Suprapubic skin (tissue), 4 donors: ENCODE results near the gene F10. TPM values are rescaled to one million over a fixed set of nuclear protein-coding genes. Genes with fewer than 3 reads are reported as not detected.

Experiments used
- DNase-seq, 2 donors: peaks; one replicate each; pipeline ENCODE4 v3.0.0-alpha.2; 2019; ENCODE audit warnings: low spot score in 2 of 2
- H3K27ac ChIP-seq: fragments of 200-600 bp; sonication (generic); one replicate; pipeline ENCODE4 v1.5.1; 2019
- H3K27me3 ChIP-seq: fragments of 200-600 bp; sonication (generic); one replicate; pipeline ENCODE4 v1.5.1; 2019
- H3K36me3 ChIP-seq: fragments of 200-600 bp; sonication (generic); one replicate; pipeline ENCODE4 v1.5.1; 2019
- H3K4me1 ChIP-seq: fragments of 200-600 bp; sonication (generic); one replicate; pipeline ENCODE4 v1.5.1; 2019
- H3K4me3 ChIP-seq: fragments of 200-600 bp; sonication (generic); one replicate; pipeline ENCODE4 v1.5.1; 2019; ENCODE audit warnings: mild to moderate bottlenecking
- H3K9me3 ChIP-seq: fragments of 200-600 bp; sonication (generic); one replicate; pipeline ENCODE4 v1.5.1; 2019
- CTCF ChIP-seq, 2 donors: fragments of 200-600 bp in 1 of 2; fragments of 450-650 bp in 1 of 2; sonication (generic) in 1 of 2; IDR thresholded peaks; one replicate each; pipeline ENCODE4 v1.5.1; 2016 to 2019; ENCODE audit warnings: antibody characterized with exemption in 2 of 2, mild to moderate bottlenecking in 1 of 2, moderate library complexity in 1 of 2
- EP300 ChIP-seq: sonication (generic); formaldehyde crosslinking; IDR thresholded peaks from one replicate; pipeline ENCODE4 v1.6.1; 2017; ENCODE audit warnings: antibody characterized with exemption
- POLR2A ChIP-seq, 2 donors: fragments of 450-650 bp; IDR thresholded peaks; one replicate each; pipeline ENCODE4 v1.6.1; 2017; ENCODE audit warnings: antibody characterized with exemption in 2 of 2, mild to moderate bottlenecking in 2 of 2, moderate library complexity in 2 of 2
- POLR2AphosphoS5 ChIP-seq, 3 donors: sonication (generic); formaldehyde crosslinking; IDR thresholded peaks; one replicate each; pipeline ENCODE4 v1.6.1; 2017; ENCODE audit warnings: antibody characterized with exemption in 3 of 3
- WGBS: methylation state at CpG from one replicate; pipeline ENCODE4 v1.1.5; 2018; 5-methylcytosine and 5-hydroxymethylcytosine counted together
- total RNA-seq, 4 donors: library from RNA; depleted of rRNA; stranded (reverse); fragments of >200 nt; gene quantifications; one replicate each; pipeline ENCODE4 v1.1.0, GENCODE V29; 2016

The F10 gene
- total RNA-seq, 4 donors from 2014 or later, result 4.9 to 7.8 (median 6.7) TPM

GRCh38 chr13:113146750-113147149, 24.2 kb downstream of the F10 start:
- H3K27me3 ChIP-seq, result no peaks in the 10 kb centered on the region
- H3K9me3 ChIP-seq, result no peaks in the 10 kb centered on the region
- no peak overlapping the region for H3K27ac ChIP-seq
- no peak for DNase-seq
- no peak overlapping the region for H3K4me3 ChIP-seq
- no peaks in the 10 kb centered on the region for H3K4me1 ChIP-seq
- H3K36me3 ChIP-seq, result no peaks in the 10 kb centered on the region
- TF ChIP-seq POLR2A (IDR thresholded peaks at IDR 0.05) (no peak), CTCF (IDR thresholded peaks at IDR 0.05) (no peak), EP300 (no peak), POLR2AphosphoS5 (IDR thresholded peaks at IDR 0.05) (no peak)
- 92% methylated on average over 6 of the region's 9 CpGs for WGBS

GRCh38 chr13:113147206-113147605, 24.6 kb downstream of the F10 start:
- H3K27me3 ChIP-seq, result no peaks in the 10 kb centered on the region
- no peak overlapping the region for H3K27ac ChIP-seq
- no peak for DNase-seq
- TF ChIP-seq CTCF (IDR thresholded peaks at IDR 0.05) (no peak), POLR2AphosphoS5 (IDR thresholded peaks at IDR 0.05) (no peak), EP300 (no peak), POLR2A (IDR thresholded peaks at IDR 0.05) (no peak)
- H3K4me3 ChIP-seq, result no peak overlapping the region
- 89% methylated on average over 8 of the region's 8 CpGs for WGBS
- H3K36me3 ChIP-seq, result no peaks in the 10 kb centered on the region
- H3K9me3 ChIP-seq, result no peaks in the 10 kb centered on the region
- peaks cover 4% of the 10 kb centered on the region for H3K4me1 ChIP-seq

GRCh38 chr13:113148407-113148806, 25.8 kb downstream of the F10 start:
- Histone ChIP-seq H3K4me1 (peaks cover 16% of the 10 kb centered on the region), H3K27me3 (no peaks in the 10 kb centered on the region), H3K9me3 (no peaks in the 10 kb centered on the region), H3K36me3 (no peaks in the 10 kb centered on the region), H3K4me3 (no peak overlapping the region), H3K27ac (no peak overlapping the region)
- WGBS, result 95% methylated on average over 13 of the region's 13 CpGs
- TF ChIP-seq POLR2A (IDR thresholded peaks at IDR 0.05) (no peak), POLR2AphosphoS5 (IDR thresholded peaks at IDR 0.05) (no peak), CTCF (IDR thresholded peaks at IDR 0.05) (no peak), EP300 (no peak)
- DNase-seq, result no peak

GRCh38 chr13:113148940-113149503, 26.4 kb downstream of the F10 start:
- Histone ChIP-seq H3K27me3 (no peaks in the 10 kb centered on the region), H3K9me3 (no peaks in the 10 kb centered on the region), H3K4me1 (peaks cover 19% of the 10 kb centered on the region), H3K27ac (no peak overlapping the region), H3K4me3 (no peak overlapping the region), H3K36me3 (no peaks in the 10 kb centered on the region)
- no peak for TF ChIP-seq CTCF (IDR thresholded peaks at IDR 0.05)
- no peak for TF ChIP-seq POLR2AphosphoS5 (IDR thresholded peaks at IDR 0.05)
- no peak for TF ChIP-seq POLR2A (IDR thresholded peaks at IDR 0.05)
- TF ChIP-seq EP300, result no peak
- DNase-seq, result no peak
- 93% methylated on average over 27 of the region's 38 CpGs for WGBS

GRCh38 chr13:113149711-113150549, 27.3 kb downstream of the F10 start:
- TF ChIP-seq CTCF (IDR thresholded peaks at IDR 0.05), result no peak
- no peak for TF ChIP-seq POLR2A (IDR thresholded peaks at IDR 0.05)
- no peak for TF ChIP-seq POLR2AphosphoS5 (IDR thresholded peaks at IDR 0.05)
- TF ChIP-seq EP300, result no peak
- no peaks in the 10 kb centered on the region for H3K27me3 ChIP-seq
- H3K4me1 ChIP-seq, result peaks cover 19% of the 10 kb centered on the region
- no peak for DNase-seq
- no peaks in the 10 kb centered on the region for H3K9me3 ChIP-seq
- no peak overlapping the region for H3K4me3 ChIP-seq
- 91% methylated on average over 21 of the region's 26 CpGs for WGBS
- H3K36me3 ChIP-seq, result no peaks in the 10 kb centered on the region
- no peak overlapping the region for H3K27ac ChIP-seq
